ENCODE results near the gene CLCN6. TPM values are rescaled to one million over a fixed set of nuclear protein-coding genes. Genes with fewer than 3 reads are reported as not detected.

Gene CLCN6
- total RNA-seq, 2 donors from 2014 or later, result 29.6 to 31.5 TPM

GRCh38 chr1:11847667-11848372, 41.8 kb downstream of the CLCN6 start, which contains the start of gene NPPA:
NPPA (minus strand) TSS chr1:11847783; CDS start chr1:11847684, 99 bp downstream.
- WGBS, 2 experiments (ENCODE audit: insufficient coverage in 1 of 2, insufficient read length in 1 of 2), result 91 to 97% methylated on average over 11 to 18 of the region's 18 CpGs
- Histone ChIP-seq H3K4me3 (ENCODE audit: low read length) (no peak within 1 kb of the TSS), H3K36me3 (ENCODE audit: control insufficient read depth, insufficient read depth, low read length) (peaks cover 22% of the 10 kb centered on the region), H3K27ac (ENCODE audit: low read depth, low read length) (no peak within 1 kb of the TSS), H3K9ac (ENCODE audit: extremely low read depth, low read length, poor library complexity, severe bottlenecking) (no peak within 1 kb of the TSS), H3K9me3 (ENCODE audit: control insufficient read depth, low read length) (no peaks in the 10 kb centered on the region), H3K4me1 (ENCODE audit: control insufficient read depth, insufficient read depth, low read length) (no peaks in the 10 kb centered on the region), H3K27me3 (ENCODE audit: control insufficient read depth, insufficient read depth, low read length, poor library complexity, severe bottlenecking) (no peaks in the 10 kb centered on the region)
- Mint-ChIP-seq H3K9me3 (no peaks in the 10 kb centered on the region), H3K4me3 (no peak within 1 kb of the TSS), H3K36me3 (ENCODE audit: low read depth) (peaks cover 27% of the 10 kb centered on the region), H3K4me1 (peaks cover 2% of the 10 kb centered on the region), H3K27ac (no peak within 1 kb of the TSS), H3K27me3 (ENCODE audit: insufficient read depth) (peaks cover under 1% of the 10 kb centered on the region)
- DNase-seq, result no peak
- TF ChIP-seq, protein P1, sequence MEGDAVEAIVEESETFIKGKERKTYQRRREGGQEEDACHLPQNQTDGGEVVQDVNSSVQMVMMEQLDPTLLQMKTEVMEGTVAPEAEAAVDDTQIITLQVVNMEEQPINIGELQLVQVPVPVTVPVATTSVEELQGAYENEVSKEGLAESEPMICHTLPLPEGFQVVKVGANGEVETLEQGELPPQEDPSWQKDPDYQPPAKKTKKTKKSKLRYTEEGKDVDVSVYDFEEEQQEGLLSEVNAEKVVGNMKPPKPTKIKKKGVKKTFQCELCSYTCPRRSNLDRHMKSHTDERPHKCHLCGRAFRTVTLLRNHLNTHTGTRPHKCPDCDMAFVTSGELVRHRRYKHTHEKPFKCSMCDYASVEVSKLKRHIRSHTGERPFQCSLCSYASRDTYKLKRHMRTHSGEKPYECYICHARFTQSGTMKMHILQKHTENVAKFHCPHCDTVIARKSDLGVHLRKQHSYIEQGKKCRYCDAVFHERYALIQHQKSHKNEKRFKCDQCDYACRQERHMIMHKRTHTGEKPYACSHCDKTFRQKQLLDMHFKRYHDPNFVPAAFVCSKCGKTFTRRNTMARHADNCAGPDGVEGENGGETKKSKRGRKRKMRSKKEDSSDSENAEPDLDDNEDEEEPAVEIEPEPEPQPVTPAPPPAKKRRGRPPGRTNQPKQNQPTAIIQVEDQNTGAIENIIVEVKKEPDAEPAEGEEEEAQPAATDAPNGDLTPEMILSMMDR (conservative IDR thresholded peaks at IDR 0.05), result no peak

GRCh38 chr1:11848373-11848700, 42.3 kb downstream of the CLCN6 start:
- Mint-ChIP-seq H3K27me3 (ENCODE audit: insufficient read depth) (peaks cover 4% of the 10 kb centered on the region), H3K4me3 (no peak overlapping the region), H3K9me3 (no peaks in the 10 kb centered on the region), H3K4me1 (peaks cover 2% of the 10 kb centered on the region), H3K36me3 (ENCODE audit: low read depth) (peaks cover 27% of the 10 kb centered on the region), H3K27ac (no peak overlapping the region)
- no peak overlapping the region for H3K4me3 ChIP-seq (ENCODE audit: low read length)
- H3K27ac ChIP-seq (ENCODE audit: low read depth, low read length), result no peak overlapping the region
- H3K4me1 ChIP-seq (ENCODE audit: control insufficient read depth, insufficient read depth, low read length), result no peaks in the 10 kb centered on the region
- H3K27me3 ChIP-seq (ENCODE audit: control insufficient read depth, insufficient read depth, low read length, poor library complexity, severe bottlenecking), result no peaks in the 10 kb centered on the region
- no peak for DNase-seq
- H3K36me3 ChIP-seq (ENCODE audit: control insufficient read depth, insufficient read depth, low read length), result peaks cover 21% of the 10 kb centered on the region
- no peak overlapping the region for H3K9ac ChIP-seq (ENCODE audit: extremely low read depth, low read length, poor library complexity, severe bottlenecking)
- 92 to 95% methylated on average over 6 to 9 of the region's 9 CpGs for WGBS, 2 experiments (ENCODE audit: insufficient coverage in 1 of 2, insufficient read length in 1 of 2)
- TF ChIP-seq, protein P1 (conservative IDR thresholded peaks at IDR 0.05), result no peak
- H3K9me3 ChIP-seq (ENCODE audit: control insufficient read depth, low read length), result no peaks in the 10 kb centered on the region

GRCh38 chr1:11850156-11850555, 44.2 kb downstream of the CLCN6 start:
- Mint-ChIP-seq H3K4me1 (peaks cover 2% of the 10 kb centered on the region), H3K27me3 (ENCODE audit: insufficient read depth) (peaks cover 9% of the 10 kb centered on the region), H3K9me3 (no peaks in the 10 kb centered on the region), H3K36me3 (ENCODE audit: low read depth) (peaks cover 20% of the 10 kb centered on the region), H3K4me3 (no peak overlapping the region), H3K27ac (no peak overlapping the region)
- Histone ChIP-seq H3K4me3 (ENCODE audit: low read length) (no peak overlapping the region), H3K9ac (ENCODE audit: extremely low read depth, low read length, poor library complexity, severe bottlenecking) (no peak overlapping the region), H3K4me1 (ENCODE audit: control insufficient read depth, insufficient read depth, low read length) (no peaks in the 10 kb centered on the region), H3K9me3 (ENCODE audit: control insufficient read depth, low read length) (no peaks in the 10 kb centered on the region), H3K36me3 (ENCODE audit: control insufficient read depth, insufficient read depth, low read length) (peaks cover 6% of the 10 kb centered on the region), H3K27me3 (ENCODE audit: control insufficient read depth, insufficient read depth, low read length, poor library complexity, severe bottlenecking) (no peaks in the 10 kb centered on the region), H3K27ac (ENCODE audit: low read depth, low read length) (no peak overlapping the region)
- WGBS, 2 experiments (ENCODE audit: insufficient coverage in 1 of 2, insufficient read length in 1 of 2), result 82 to 84% methylated on average over 11 of the region's 11 CpGs
- TF ChIP-seq, protein P1 (conservative IDR thresholded peaks at IDR 0.05), result no peak
- DNase-seq, result no peak
